Stimulated activated CD4-positive, alpha-beta T cell treated with anti-CD3 and anti-CD28 coated beads, Interleukin-4, amount 100 ng/mL, for 4 hours (primary cell): ENCODE results near the gene GRK3.
"Not testable (repeated sequence)": the region's sequence is repeated elsewhere in the genome, so short reads cannot be mapped to it uniquely, and the experiment has no call there.

Experiments used
- DNase-seq, 2 experiments: peaks; one replicate each; pipeline ENCODE4 v3.0.0-alpha.2; 2020

Gene GRK3

GRCh38 chr22:25574736-25575135, 10.3 kb downstream of the GRK3 start:
- no peak for DNase-seq

GRCh38 chr22:25575674-25576392, 11.4 kb downstream of the GRK3 start:
- not testable (repeated sequence) for DNase-seq

GRCh38 chr22:25581452-25581851, 17.0 kb downstream of the GRK3 start:
- DNase-seq, result not testable (repeated sequence)

GRCh38 chr22:25582946-25583345, 18.5 kb downstream of the GRK3 start:
- DNase-seq, result no peak

- not testable (repeated sequence) for DNase-seq
Measured at GRCh38 chr22:25584993-25585392, 20.5 kb downstream of the GRK3 start.

GRCh38 chr22:25589664-25590063, 25.2 kb downstream of the GRK3 start:
- not testable (repeated sequence) for DNase-seq

GRCh38 chr22:25593323-25593722, 28.8 kb downstream of the GRK3 start:
- DNase-seq, result not testable (repeated sequence)

- DNase-seq, result no peak
Measured at GRCh38 chr22:25598609-25599008, 34.1 kb downstream of the GRK3 start.

GRCh38 chr22:25602445-25602844, 38.0 kb downstream of the GRK3 start:
- DNase-seq, result no peak

GRCh38 chr22:25602916-25603315, 38.4 kb downstream of the GRK3 start:
- DNase-seq, result no peak

GRCh38 chr22:25605146-25605545, 40.7 kb downstream of the GRK3 start:
- not testable (repeated sequence) for DNase-seq

- DNase-seq, result not testable (repeated sequence)
Measured at GRCh38 chr22:25605565-25605964, 41.1 kb downstream of the GRK3 start.

GRCh38 chr22:25611284-25611683, 46.8 kb downstream of the GRK3 start:
- not testable (repeated sequence) for DNase-seq

GRCh38 chr22:25613131-25613530, 48.7 kb downstream of the GRK3 start:
- not testable (repeated sequence) for DNase-seq

- DNase-seq, result not testable (repeated sequence)
Measured at GRCh38 chr22:25613558-25613957, 49.1 kb downstream of the GRK3 start.

- not testable (repeated sequence) for DNase-seq
Measured at GRCh38 chr22:25614791-25615190, 50.3 kb downstream of the GRK3 start.

GRCh38 chr22:25621986-25622385, 57.5 kb downstream of the GRK3 start:
- no peak for DNase-seq

- DNase-seq, result no peak
Measured at GRCh38 chr22:25623310-25623734, 58.8 kb downstream of the GRK3 start.

- no peak for DNase-seq
Measured at GRCh38 chr22:25623851-25624250, 59.4 kb downstream of the GRK3 start.

GRCh38 chr22:25624476-25624875, 60.0 kb downstream of the GRK3 start:
- DNase-seq, result no peak

- DNase-seq, result not testable (repeated sequence)
Measured at GRCh38 chr22:25625747-25626623, 61.5 kb downstream of the GRK3 start.

GRCh38 chr22:25626624-25626990, 62.1 kb downstream of the GRK3 start:
- DNase-seq, result no peak

GRCh38 chr22:25627271-25627852, 62.9 kb downstream of the GRK3 start:
- no peak for DNase-seq

GRCh38 chr22:25628494-25628893, 64.0 kb downstream of the GRK3 start:
- no peak for DNase-seq
